HEK293 (cell line): ENCODE data around the gene ADAMTSL4.
A peak's percentile ranks its signal among the peaks of the same experiment; 100 is the strongest.
"Not testable (repeated sequence)": the region's sequence is repeated elsewhere in the genome, so short reads cannot be mapped to it uniquely, and the experiment has no call there.

Experiments used
- CTCF ChIA-PET: fragments of 350-600 bp; formaldehyde crosslinking; extraction: SDS; loops from one replicate; lab custom pipeline; 2021; ENCODE audit warnings: antibody characterized with exemption; lab: Yijun Ruan, JAX
- POLR2A ChIA-PET: fragments of 300-600 bp; formaldehyde crosslinking; extraction: SDS; loops from one replicate; lab custom pipeline; 2020; ENCODE audit warnings: antibody characterized with exemption, inconsistent platforms; lab: Yijun Ruan, JAX
- H3K27ac ChIP-seq: fragments of 200-500 bp; sonication (Bioruptor generic); 2 replicates; pipeline ENCODE4 v1.5.1; 2014; ENCODE audit warnings: low read depth, low read length, control low read depth, inconsistent platforms; ENCODE audit errors: extremely low read depth
- H3K36me3 ChIP-seq, 2 experiments: fragments of 200-500 bp in 1 of 2; sonication (Bioruptor generic) in 1 of 2; 1 replicate in 1 of 2; 2 replicates in 1 of 2; pipeline ENCODE4 v1.5.1; 2014 to 2017; ENCODE audit warnings: inconsistent platforms in 2 of 2, low read length in 2 of 2; ENCODE audit not compliant: control insufficient read depth in 2 of 2, insufficient read depth in 1 of 2
- H3K4me1 ChIP-seq: fragments of 200-500 bp; sonication (Bioruptor generic); 2 replicates; pipeline ENCODE4 v1.5.1; 2014; ENCODE audit warnings: mild to moderate bottlenecking, low read length, inconsistent platforms; ENCODE audit not compliant: control insufficient read depth, insufficient read depth
- H3K4me3 ChIP-seq: 2 replicates; pipeline ENCODE4 v1.5.1; 2011; ENCODE audit warnings: low read depth, mild to moderate bottlenecking, control low read depth, low read length, moderate library complexity
- H3K9me3 ChIP-seq: fragments of 200-500 bp; sonication (Bioruptor generic); 2 replicates; pipeline ENCODE4 v1.5.1; 2014; ENCODE audit warnings: low read depth, low read length, inconsistent platforms; ENCODE audit not compliant: control insufficient read depth, insufficient read depth
- BCL11B ChIP-seq: fragments of 450-650 bp; formaldehyde crosslinking; IDR thresholded peaks from 2 replicates; pipeline ENCODE4 v1.5.1; 2016; ENCODE audit warnings: low read depth, missing biosample characterization, missing genetic modification characterization
- GLI2 ChIP-seq: fragments of 450-650 bp; formaldehyde crosslinking; IDR thresholded peaks from 2 replicates; pipeline ENCODE4; 2017; ENCODE audit warnings: missing biosample characterization, missing genetic modification characterization, low read depth, borderline replicate concordance
- KLF16 ChIP-seq: fragments of 450-650 bp; formaldehyde crosslinking; IDR thresholded peaks from 2 replicates; pipeline ENCODE4 v1.5.1; 2017; ENCODE audit warnings: missing biosample characterization, missing genetic modification characterization
- PRDM1 ChIP-seq: fragments of 450-650 bp; formaldehyde crosslinking; IDR thresholded peaks from 2 replicates; pipeline ENCODE4; 2016; ENCODE audit warnings: missing biosample characterization, missing genetic modification characterization
- SP3 ChIP-seq: fragments of 450-650 bp; formaldehyde crosslinking; IDR thresholded peaks from 2 replicates; pipeline ENCODE4 v1.5.1; 2016; ENCODE audit warnings: missing biosample characterization, missing genetic modification characterization
- ZBTB1 ChIP-seq: fragments of 450-650 bp; formaldehyde crosslinking; IDR thresholded peaks from 2 replicates; pipeline ENCODE4 v1.5.1; 2016; ENCODE audit warnings: missing biosample characterization, missing genetic modification characterization
- ZBTB8A ChIP-seq: fragments of 450-650 bp; formaldehyde crosslinking; IDR thresholded peaks from 2 replicates; pipeline ENCODE4 v1.5.1; 2016; ENCODE audit warnings: missing biosample characterization, missing genetic modification characterization
- ZFP37 ChIP-seq: fragments of 450-650 bp; formaldehyde crosslinking; IDR thresholded peaks from 2 replicates; pipeline ENCODE4 v1.5.1; 2016; ENCODE audit warnings: missing biosample characterization, missing genetic modification characterization
- ZNF121 ChIP-seq: fragments of 450-650 bp; formaldehyde crosslinking; IDR thresholded peaks from 2 replicates; pipeline ENCODE4 v1.5.1; 2016; ENCODE audit warnings: missing biosample characterization, missing genetic modification characterization
- ZNF16 ChIP-seq: fragments of 450-650 bp; formaldehyde crosslinking; IDR thresholded peaks from 2 replicates; pipeline ENCODE4 v1.5.1; 2016; ENCODE audit warnings: low read depth, missing biosample characterization, missing genetic modification characterization
- ZNF169 ChIP-seq: fragments of 450-650 bp; formaldehyde crosslinking; IDR thresholded peaks from 2 replicates; pipeline ENCODE4 v1.5.1; 2016; ENCODE audit warnings: missing biosample characterization, missing genetic modification characterization
- ZNF19 ChIP-seq: fragments of 450-650 bp; formaldehyde crosslinking; IDR thresholded peaks from 2 replicates; pipeline ENCODE4; 2016; ENCODE audit warnings: missing biosample characterization, missing genetic modification characterization, low read depth
- ZNF239 ChIP-seq: fragments of 450-650 bp; formaldehyde crosslinking; IDR thresholded peaks from 2 replicates; pipeline ENCODE4 v1.5.1; 2016; ENCODE audit warnings: missing biosample characterization, missing genetic modification characterization
- ZNF248 ChIP-seq: fragments of 450-650 bp; formaldehyde crosslinking; IDR thresholded peaks from 2 replicates; pipeline ENCODE4 v1.5.1; 2017; ENCODE audit warnings: missing biosample characterization, missing genetic modification characterization
- ZNF354C ChIP-seq: fragments of 450-650 bp; formaldehyde crosslinking; IDR thresholded peaks from 2 replicates; pipeline ENCODE4 v1.5.1; 2016; ENCODE audit warnings: missing biosample characterization, missing genetic modification characterization, low read depth, borderline replicate concordance
- ZNF426 ChIP-seq: fragments of 450-650 bp; formaldehyde crosslinking; IDR thresholded peaks from 2 replicates; pipeline ENCODE4 v1.5.1; 2017; ENCODE audit warnings: missing biosample characterization, missing genetic modification characterization, mild to moderate bottlenecking, inconsistent platforms, moderate library complexity
- ZNF830 ChIP-seq: fragments of 450-650 bp; IDR thresholded peaks from 2 replicates; pipeline ENCODE4 v1.5.0; 2018; ENCODE audit warnings: missing biosample characterization, missing genetic modification characterization, low read depth, mild to moderate bottlenecking, moderate library complexity
- ZSCAN23 ChIP-seq: fragments of 450-650 bp; formaldehyde crosslinking; IDR thresholded peaks from 2 replicates; pipeline ENCODE4 v1.5.1; 2016; ENCODE audit warnings: missing biosample characterization, missing genetic modification characterization
- TF ChIP-seq, protein P1 (sequence below): fragments of 450-650 bp; formaldehyde crosslinking; IDR thresholded peaks from 2 replicates; pipeline ENCODE4 v1.5.1; 2016; ENCODE audit warnings: missing biosample characterization, missing genetic modification characterization
- TF ChIP-seq, protein P2 (sequence below): fragments of 450-650 bp; formaldehyde crosslinking; IDR thresholded peaks from 2 replicates; pipeline ENCODE4; 2016; ENCODE audit warnings: missing biosample characterization, missing genetic modification characterization
- TF ChIP-seq, protein P3 (sequence below): fragments of 450-650 bp; formaldehyde crosslinking; IDR thresholded peaks from 2 replicates; pipeline ENCODE4 v1.5.1; 2016; ENCODE audit warnings: missing biosample characterization, missing genetic modification characterization

ADAMTSL4 gene

DNA sequence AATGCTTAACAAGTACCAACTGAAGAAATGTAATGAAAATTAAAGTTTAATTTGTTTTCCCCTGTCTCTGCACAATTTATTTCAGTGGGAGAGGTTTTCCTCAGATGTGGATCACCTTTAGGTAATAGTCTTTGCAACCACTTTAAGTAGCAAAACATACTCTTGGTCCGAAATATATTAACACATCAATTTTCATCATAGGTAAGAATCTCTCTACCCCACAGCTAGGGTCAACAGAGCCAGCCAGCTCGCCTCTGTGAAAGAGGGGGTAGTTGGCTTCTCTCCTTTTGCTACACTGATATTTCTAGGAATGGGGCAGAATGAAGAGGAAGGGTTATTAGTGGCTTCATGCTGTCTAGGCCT lies 55.0 kb downstream of the ADAMTSL4 start:
- TF ChIP-seq BCL11B (tag by site-specific recombination) (no peak), ZNF426 (tag by site-specific recombination) (no peak), ZSCAN23 (no peak), ZNF248 (tag by site-specific recombination) (no peak), ZNF169 (tag by site-specific recombination) (no peak), ZNF16 (no peak), ZNF830 (tag by site-specific recombination) (no peak), ZBTB8A (tag by site-specific recombination) (no peak), ZNF239 (tag by site-specific recombination) (no peak), ZFP37 (tag by site-specific recombination) (no peak), ZBTB1 (no peak), GLI2 (tag by site-specific recombination) (no peak), ZNF354C (no peak), ZNF19 (tag by site-specific recombination) (no peak), PRDM1 (tag by site-specific recombination) (no peak), SP3 (tag by site-specific recombination) (no peak), KLF16 (no peak)
- TF ChIP-seq, protein P1, sequence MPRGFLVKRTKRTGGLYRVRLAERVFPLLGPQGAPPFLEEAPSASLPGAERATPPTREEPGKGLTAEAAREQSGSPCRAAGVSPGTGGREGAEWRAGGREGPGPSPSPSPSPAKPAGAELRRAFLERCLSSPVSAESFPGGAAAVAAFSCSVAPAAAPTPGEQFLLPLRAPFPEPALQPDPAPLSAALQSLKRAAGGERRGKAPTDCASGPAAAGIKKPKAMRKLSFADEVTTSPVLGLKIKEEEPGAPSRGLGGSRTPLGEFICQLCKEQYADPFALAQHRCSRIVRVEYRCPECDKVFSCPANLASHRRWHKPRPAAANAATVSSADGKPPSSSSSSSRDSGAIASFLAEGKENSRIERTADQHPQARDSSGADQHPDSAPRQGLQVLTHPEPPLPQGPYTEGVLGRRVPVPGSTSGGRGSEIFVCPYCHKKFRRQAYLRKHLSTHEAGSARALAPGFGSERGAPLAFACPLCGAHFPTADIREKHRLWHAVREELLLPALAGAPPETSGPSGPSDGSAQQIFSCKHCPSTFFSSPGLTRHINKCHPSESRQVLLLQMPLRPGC: no peak
- TF ChIP-seq, protein P2, sequence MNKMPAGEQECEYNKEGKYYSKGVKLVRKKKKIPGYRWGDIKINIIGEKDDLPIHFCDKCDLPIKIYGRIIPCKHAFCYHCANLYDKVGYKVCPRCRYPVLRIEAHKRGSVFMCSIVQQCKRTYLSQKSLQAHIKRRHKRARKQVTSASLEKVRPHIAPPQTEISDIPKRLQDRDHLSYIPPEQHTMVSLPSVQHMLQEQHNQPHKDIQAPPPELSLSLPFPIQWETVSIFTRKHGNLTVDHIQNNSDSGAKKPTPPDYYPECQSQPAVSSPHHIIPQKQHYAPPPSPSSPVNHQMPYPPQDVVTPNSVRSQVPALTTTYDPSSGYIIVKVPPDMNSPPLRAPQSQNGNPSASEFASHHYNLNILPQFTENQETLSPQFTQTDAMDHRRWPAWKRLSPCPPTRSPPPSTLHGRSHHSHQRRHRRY (tag by site-specific recombination): no peak
- no peak overlapping the region for H3K4me3 ChIP-seq
- H3K36me3 ChIP-seq: peaks cover 2 to 10% of the 10 kb centered on the region in 2 experiments; a peak in 2 of 3 replicates
- POLR2A ChIA-PET: interaction anchor here (0.6 to 3.4 kb wide), 2 partner anchors 25 kb away, joined by 4 to 23 read pairs; partner anchors contain the start of genes ENSA and MCL1
- peak overlapping the region; percentile 17; the same call in 1 of the 2 replicates for H3K27ac ChIP-seq
- no peaks in the 10 kb centered on the region for H3K9me3 ChIP-seq
- peaks cover 3% of the 10 kb centered on the region; the same call in 1 of the 2 replicates for H3K4me1 ChIP-seq
- CTCF ChIA-PET: interaction anchor here (1.8 to 2.1 kb wide), 3 partner anchors 18 to 44 kb away, joined by 4 to 9 read pairs (median 8); partner anchors contain the start of gene MCL1

DNA sequence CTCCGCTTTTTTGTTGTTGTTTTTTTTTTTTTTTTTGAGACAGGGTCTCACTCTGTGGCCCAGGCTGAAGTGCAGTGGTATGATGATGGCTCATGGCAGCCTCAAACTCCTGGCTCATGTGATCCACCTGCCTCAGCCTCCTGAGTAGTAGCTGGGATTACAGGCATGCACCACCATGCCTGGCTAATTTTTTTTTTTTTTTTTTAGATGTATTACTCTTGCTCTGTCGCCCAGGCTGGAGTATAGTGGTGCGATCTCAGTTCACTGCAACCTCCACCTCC lies 56.2 kb downstream of the ADAMTSL4 start:
- not testable (repeated sequence) for H3K36me3 ChIP-seq, H3K4me1 ChIP-seq, H3K27ac ChIP-seq, H3K4me3 ChIP-seq, H3K9me3 ChIP-seq
- 0 out of 2 replicates have a peak, but pooled peaks have one; percentile 15 for TF ChIP-seq ZNF121 (tag by site-specific recombination)
- TF ChIP-seq, protein P3, sequence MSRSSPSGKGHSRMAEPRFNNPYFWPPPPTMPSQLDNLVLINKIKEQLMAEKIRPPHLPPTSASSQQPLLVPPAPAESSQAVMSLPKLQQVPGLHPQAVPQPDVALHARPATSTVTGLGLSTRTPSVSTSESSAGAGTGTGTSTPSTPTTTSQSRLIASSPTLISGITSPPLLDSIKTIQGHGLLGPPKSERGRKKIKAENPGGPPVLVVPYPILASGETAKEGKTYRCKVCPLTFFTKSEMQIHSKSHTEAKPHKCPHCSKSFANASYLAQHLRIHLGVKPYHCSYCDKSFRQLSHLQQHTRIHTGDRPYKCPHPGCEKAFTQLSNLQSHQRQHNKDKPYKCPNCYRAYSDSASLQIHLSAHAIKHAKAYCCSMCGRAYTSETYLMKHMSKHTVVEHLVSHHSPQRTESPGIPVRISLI (tag by site-specific recombination): 0 out of 2 replicates have a peak, but pooled peaks have one; percentile 60
- ChIA-PET CTCF (interaction anchor here (1.1 to 1.8 kb wide), 2 partner anchors 17 to 73 kb away, joined by 3 to 8 read pairs; no protein-coding TSS in a partner anchor), POLR2A (interaction anchor here (0.6 to 3.4 kb wide), 4 partner anchors 26 to 269 kb away, joined by 3 to 23 read pairs (median 4); partner anchors contain the start of gene MCL1)
